HEK293 (cell line): ENCODE results near the gene TMEM181.

Experiments used
- PRDM1 ChIP-seq: fragments of 450-650 bp; formaldehyde crosslinking; IDR thresholded peaks from 2 replicates; pipeline ENCODE4; 2016; ENCODE audit warnings: missing biosample characterization, missing genetic modification characterization
- PRDM2 ChIP-seq: fragments of 450-650 bp; formaldehyde crosslinking; IDR thresholded peaks from 2 replicates; pipeline ENCODE4 v1.5.1; 2016; ENCODE audit warnings: missing biosample characterization, missing genetic modification characterization, borderline replicate concordance
- SP3 ChIP-seq: fragments of 450-650 bp; formaldehyde crosslinking; IDR thresholded peaks from 2 replicates; pipeline ENCODE4 v1.5.1; 2016; ENCODE audit warnings: missing biosample characterization, missing genetic modification characterization
- TRIM28 ChIP-seq: IDR thresholded peaks from 2 replicates; pipeline ENCODE4 v1.6.1; 2011; ENCODE audit warnings: low read length, control low read depth, borderline replicate concordance
- ZBTB10 ChIP-seq: fragments of 450-650 bp; formaldehyde crosslinking; IDR thresholded peaks from 2 replicates; pipeline ENCODE4 v1.5.1; 2016; ENCODE audit warnings: missing biosample characterization, missing genetic modification characterization
- ZBTB21 ChIP-seq: fragments of 450-650 bp; formaldehyde crosslinking; IDR thresholded peaks from 2 replicates; pipeline ENCODE4 v1.5.1; 2017; ENCODE audit warnings: missing biosample characterization, missing genetic modification characterization
- ZNF211 ChIP-seq: fragments of 450-650 bp; formaldehyde crosslinking; IDR thresholded peaks from 2 replicates; pipeline ENCODE4 v1.5.1; 2016; ENCODE audit warnings: low read depth, missing biosample characterization, missing genetic modification characterization
- ZNF23 ChIP-seq: fragments of 450-650 bp; formaldehyde crosslinking; IDR thresholded peaks from 2 replicates; pipeline ENCODE4 v1.5.1; 2016; ENCODE audit warnings: missing biosample characterization, missing genetic modification characterization, borderline replicate concordance
- ZNF341 ChIP-seq: fragments of 450-650 bp; formaldehyde crosslinking; IDR thresholded peaks from 2 replicates; pipeline ENCODE4; 2016; ENCODE audit warnings: low read depth, missing biosample characterization, missing genetic modification characterization
- ZNF362 ChIP-seq: fragments of 450-650 bp; formaldehyde crosslinking; IDR thresholded peaks from 2 replicates; pipeline ENCODE4 v1.5.1; 2016; ENCODE audit warnings: missing biosample characterization, missing genetic modification characterization
- ZNF394 ChIP-seq: fragments of 450-650 bp; formaldehyde crosslinking; IDR thresholded peaks from 2 replicates; pipeline ENCODE4 v1.5.1; 2016; ENCODE audit warnings: missing biosample characterization, missing genetic modification characterization, mild to moderate bottlenecking, moderate library complexity, borderline replicate concordance
- ZNF449 ChIP-seq: fragments of 450-650 bp; formaldehyde crosslinking; IDR thresholded peaks from 2 replicates; pipeline ENCODE4 v1.5.1; 2017; ENCODE audit warnings: missing biosample characterization, mild to moderate bottlenecking, missing genetic modification characterization, moderate library complexity
- ZNF510 ChIP-seq: fragments of 450-650 bp; formaldehyde crosslinking; IDR thresholded peaks from 2 replicates; pipeline ENCODE4 v1.5.1; 2018; ENCODE audit warnings: mild to moderate bottlenecking, missing genetic modification characterization, missing biosample characterization; ENCODE audit not compliant: insufficient replicate concordance
- ZNF513 ChIP-seq: fragments of 450-650 bp; IDR thresholded peaks from 2 replicates; pipeline ENCODE4 v1.5.1; 2018; ENCODE audit warnings: missing biosample characterization, missing genetic modification characterization
- ZNF530 ChIP-seq: fragments of 450-650 bp; formaldehyde crosslinking; IDR thresholded peaks from 2 replicates; pipeline ENCODE4 v1.5.1; 2016; ENCODE audit warnings: low read depth, missing biosample characterization, missing genetic modification characterization
- ZNF610 ChIP-seq: fragments of 450-650 bp; formaldehyde crosslinking; IDR thresholded peaks from 2 replicates; pipeline ENCODE4 v1.5.1; 2016; ENCODE audit warnings: missing biosample characterization, missing genetic modification characterization, borderline replicate concordance
- ZNF639 ChIP-seq: fragments of 450-650 bp; formaldehyde crosslinking; IDR thresholded peaks from 2 replicates; pipeline ENCODE4 v1.5.1; 2016; ENCODE audit warnings: missing biosample characterization, missing genetic modification characterization
- ZNF701 ChIP-seq: fragments of 450-650 bp; formaldehyde crosslinking; IDR thresholded peaks from 2 replicates; pipeline ENCODE4 v1.5.1; 2016; ENCODE audit warnings: missing biosample characterization, missing genetic modification characterization
- ZNF76 ChIP-seq: fragments of 450-650 bp; formaldehyde crosslinking; IDR thresholded peaks from 2 replicates; pipeline ENCODE4; 2016; ENCODE audit warnings: low read depth, missing biosample characterization, missing genetic modification characterization, borderline replicate concordance
- ZNF830 ChIP-seq: fragments of 450-650 bp; IDR thresholded peaks from 2 replicates; pipeline ENCODE4 v1.5.0; 2018; ENCODE audit warnings: missing biosample characterization, missing genetic modification characterization, low read depth, mild to moderate bottlenecking, moderate library complexity
- ZSCAN18 ChIP-seq: fragments of 450-650 bp; formaldehyde crosslinking; IDR thresholded peaks from 2 replicates; pipeline ENCODE4 v1.5.1; 2016; ENCODE audit warnings: missing biosample characterization, missing genetic modification characterization
- ZXDB ChIP-seq: fragments of 450-650 bp; formaldehyde crosslinking; IDR thresholded peaks from 2 replicates; pipeline ENCODE4 v1.5.1; 2016; ENCODE audit warnings: missing biosample characterization, missing genetic modification characterization

TMEM181 gene

GRCh38 chr6:158518191-158519127 lies 41.4 kb upstream of the TMEM181 start (continued):
- TF ChIP-seq ZNF701: peak; percentile 97
- no peak for TF ChIP-seq ZNF449 (tag by site-specific recombination)
- TF ChIP-seq ZNF362: no peak
- no peak for TF ChIP-seq ZNF513 (tag by site-specific recombination)
- TF ChIP-seq ZNF610 (tag by site-specific recombination): no peak
- TF ChIP-seq SP3 (tag by site-specific recombination): no peak
- TF ChIP-seq ZNF76 (tag by site-specific recombination): no peak
- TF ChIP-seq ZNF639 (tag by site-specific recombination): 0 out of 2 replicates have a peak, but pooled peaks have one; percentile 34
- no peak for TF ChIP-seq ZSCAN18 (tag by site-specific recombination)
- no peak for TF ChIP-seq PRDM2 (tag by site-specific recombination)
- TF ChIP-seq ZXDB (tag by site-specific recombination): no peak
- no peak for TF ChIP-seq ZNF530
- peak; percentile 40; the same call in 1 of the 2 replicates for TF ChIP-seq ZNF394
- TF ChIP-seq ZNF23: no peak
- TF ChIP-seq ZNF510 (tag by site-specific recombination): no peak
- TF ChIP-seq ZNF341 (tag by site-specific recombination): no peak
- TF ChIP-seq ZNF830 (tag by site-specific recombination): no peak
- TF ChIP-seq PRDM1: peak; percentile 90
- TF ChIP-seq TRIM28: peak; percentile 89
- no peak for TF ChIP-seq ZBTB10 (tag by site-specific recombination)
- TF ChIP-seq ZBTB21 (tag by site-specific recombination): no peak
- TF ChIP-seq ZNF211: no peak
